Left ventricle myocardium inferior (tissue), 1 donor: Measurements from ENCODE around the gene KIAA1328. TPM values are rescaled to one million over a fixed set of nuclear protein-coding genes. Genes with fewer than 3 reads are reported as not detected.
"Not testable (repeated sequence)": the region's sequence is repeated elsewhere in the genome, so short reads cannot be mapped to it uniquely, and the experiment has no call there.

Experiments
- DNase-seq: peaks from one replicate; pipeline ENCODE4 v3.0.0-alpha.2; 2020
- H3K27ac ChIP-seq: fragments of 200-600 bp; replicated peaks from 2 replicates; pipeline ENCODE4 v1.8.0; 2021
- H3K27me3 ChIP-seq: fragments of 200-600 bp; 2 replicates; pipeline ENCODE4 v1.8.0; 2021; ENCODE audit warnings: low read depth
- H3K36me3 ChIP-seq: fragments of 200-600 bp; 2 replicates; pipeline ENCODE4 v1.8.0; 2021
- H3K4me1 ChIP-seq: fragments of 200-600 bp; 2 replicates; pipeline ENCODE4 v1.8.0; 2021
- H3K4me3 ChIP-seq: fragments of 200-600 bp; 2 replicates; pipeline ENCODE4 v1.8.0; 2021; ENCODE audit warnings: mild to moderate bottlenecking, moderate library complexity
- H3K9me3 ChIP-seq: fragments of 200-600 bp; replicated peaks from 2 replicates; pipeline ENCODE4 v1.8.0; 2021
- CTCF ChIP-seq: fragments of 200-600 bp; IDR thresholded peaks from 2 replicates; pipeline ENCODE4 v1.8.0; 2021; ENCODE audit warnings: antibody characterized with exemption, mild to moderate bottlenecking, borderline replicate concordance
- intact Hi-C: fragments of 100-400 bp; cut with micrococcal nuclease; formaldehyde crosslinking; loops from one replicate; pipeline ENCODE4 v1.11.0; 2022
- total RNA-seq: library from RNA; stranded (reverse); fragmentation: NEBNext Ultra II Directional; extraction: Animal tissue kit (Norgen Biotek cat#: 25700); gene quantifications from one replicate; pipeline ENCODE4 v1.2.1, GENCODE V29; 2021
- donor health status: DM: no; HTN: yes; CAD: no; lungs with severe emphysema.

The KIAA1328 gene
- total RNA-seq, 1 donor from 2014 or later, result 4.0 TPM

- no peak for DNase-seq
- intact Hi-C loops, result no loop called here
- H3K4me1 ChIP-seq, result no peaks in the 10 kb centered on the region
- H3K27me3 ChIP-seq, result no peaks in the 10 kb centered on the region
- H3K27ac ChIP-seq, result no peak overlapping the region
- peaks cover 4% of the 10 kb centered on the region for H3K36me3 ChIP-seq
- no peak for TF ChIP-seq CTCF
- peaks cover 10% of the 10 kb centered on the region for H3K9me3 ChIP-seq
- no peak overlapping the region for H3K4me3 ChIP-seq
Observed at GRCh38 chr18:36900466-36900865, 71.5 kb downstream of the KIAA1328 start.

GRCh38 chr18:36901277-36901701 is 72.4 kb downstream of the KIAA1328 start:
- TF ChIP-seq CTCF, result no peak
- H3K27me3 ChIP-seq, result no peaks in the 10 kb centered on the region
- peaks cover 10% of the 10 kb centered on the region for H3K9me3 ChIP-seq
- H3K4me3 ChIP-seq, result no peak overlapping the region
- intact Hi-C loops, result no loop called here
- no peaks in the 10 kb centered on the region for H3K4me1 ChIP-seq
- peaks cover 4% of the 10 kb centered on the region for H3K36me3 ChIP-seq
- no peak for DNase-seq
- no peak overlapping the region for H3K27ac ChIP-seq

GRCh38 chr18:36903215-36903928 is 74.4 kb downstream of the KIAA1328 start:
- H3K27ac ChIP-seq, result no peak overlapping the region
- intact Hi-C loops, result no loop called here
- no peaks in the 10 kb centered on the region for H3K4me1 ChIP-seq
- no peak overlapping the region for H3K4me3 ChIP-seq
- DNase-seq, result no peak
- no peak for TF ChIP-seq CTCF
- no peaks in the 10 kb centered on the region for H3K27me3 ChIP-seq
- peaks cover 10% of the 10 kb centered on the region for H3K9me3 ChIP-seq
- peaks cover 4% of the 10 kb centered on the region for H3K36me3 ChIP-seq

GRCh38 chr18:36905571-36905970 is 76.6 kb downstream of the KIAA1328 start:
- no peaks in the 10 kb centered on the region for H3K4me1 ChIP-seq
- no peaks in the 10 kb centered on the region for H3K27me3 ChIP-seq
- H3K4me3 ChIP-seq, result no peak overlapping the region
- intact Hi-C loops, result no loop called here
- DNase-seq, result no peak
- no peak for TF ChIP-seq CTCF
- H3K27ac ChIP-seq, result no peak overlapping the region
- H3K36me3 ChIP-seq, result no peaks in the 10 kb centered on the region
- no peaks in the 10 kb centered on the region for H3K9me3 ChIP-seq

GRCh38 chr18:36909282-36909681 is 80.4 kb downstream of the KIAA1328 start:
- DNase-seq, H3K9me3 ChIP-seq, H3K27ac ChIP-seq, H3K27me3 ChIP-seq, H3K4me3 ChIP-seq, H3K36me3 ChIP-seq, H3K4me1 ChIP-seq, intact Hi-C loops: not testable (repeated sequence)

- TF ChIP-seq CTCF, result no peak
- H3K36me3 ChIP-seq, result no peaks in the 10 kb centered on the region
- no peaks in the 10 kb centered on the region for H3K27me3 ChIP-seq
- DNase-seq, result no peak
- H3K4me3 ChIP-seq, result no peak overlapping the region
- H3K9me3 ChIP-seq, result no peaks in the 10 kb centered on the region
- no peaks in the 10 kb centered on the region for H3K4me1 ChIP-seq
- H3K27ac ChIP-seq, result no peak overlapping the region
- intact Hi-C loops, result no loop called here
Observed at GRCh38 chr18:36912887-36913286, 84.0 kb downstream of the KIAA1328 start.
